Coronary artery (tissue), 2 donors: Measurements from ENCODE around the gene HOXC5.
A peak's percentile ranks its signal among the peaks of the same experiment; 100 is the strongest.
"Not testable (repeated sequence)": the region's sequence is repeated elsewhere in the genome, so short reads cannot be mapped to it uniquely, and the experiment has no call there.

Experiments used
- DNase-seq: peaks from one replicate; pipeline ENCODE4 v3.0.0-alpha.2; 2017; ENCODE audit warnings: low spot score
- H3K27ac ChIP-seq, 2 donors: fragments of 200-600 bp; sonication (generic); one replicate each; pipeline ENCODE4 v1.5.1; 2016 to 2019
- H3K4me3 ChIP-seq: fragments of 200-600 bp; sonication (generic); 2 replicates; pipeline ENCODE4 v1.5.1; 2016; ENCODE audit warnings: mild to moderate bottlenecking, moderate library complexity
- CTCF ChIP-seq: fragments of 200-600 bp; sonication (generic); IDR thresholded peaks from one replicate; pipeline ENCODE4 v1.5.1; 2019; ENCODE audit warnings: antibody characterized with exemption

Gene HOXC5

GRCh38 chr12:54071942-54072341 lies 39.1 kb downstream of the HOXC5 start:
- no peak for TF ChIP-seq CTCF
- DNase-seq: no peak
- no peak overlapping the region for H3K27ac ChIP-seq
- H3K4me3 ChIP-seq: no peak overlapping the region

DNA sequence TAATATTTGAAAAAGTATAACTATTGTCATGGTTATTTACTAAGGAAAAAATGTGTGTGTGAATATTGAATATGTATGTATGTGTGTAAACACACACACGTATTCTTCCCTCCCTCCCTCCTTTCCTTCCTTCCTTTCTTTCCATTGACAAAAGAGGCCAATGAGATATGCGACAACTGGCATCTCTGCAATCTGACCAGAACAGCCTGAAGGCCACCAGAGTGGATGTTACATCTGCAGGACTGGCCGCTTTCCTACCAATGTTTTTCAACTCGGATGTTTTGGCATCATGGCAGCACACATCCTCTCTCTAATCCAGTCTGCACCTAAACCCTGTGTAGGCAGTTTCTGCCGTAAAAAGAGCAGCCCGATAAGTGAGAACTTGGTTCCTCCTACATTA lies 41.5 kb downstream of the HOXC5 start:
- no peak overlapping the region for H3K27ac ChIP-seq
- H3K4me3 ChIP-seq: no peak overlapping the region
- no peak for TF ChIP-seq CTCF
- no peak for DNase-seq

- TF ChIP-seq CTCF: no peak
- H3K27ac ChIP-seq: no peak overlapping the region
- no peak overlapping the region for H3K4me3 ChIP-seq
- DNase-seq: no peak
These were observed 42.6 kb downstream of the HOXC5 start for GRCh38 chr12:54075409-54075808.

- no peak overlapping the region for H3K4me3 ChIP-seq
- H3K27ac ChIP-seq: no peak overlapping the region
- DNase-seq: no peak
- TF ChIP-seq CTCF: no peak
These were observed 43.1 kb downstream of the HOXC5 start for GRCh38 chr12:54075974-54076373.

DNA sequence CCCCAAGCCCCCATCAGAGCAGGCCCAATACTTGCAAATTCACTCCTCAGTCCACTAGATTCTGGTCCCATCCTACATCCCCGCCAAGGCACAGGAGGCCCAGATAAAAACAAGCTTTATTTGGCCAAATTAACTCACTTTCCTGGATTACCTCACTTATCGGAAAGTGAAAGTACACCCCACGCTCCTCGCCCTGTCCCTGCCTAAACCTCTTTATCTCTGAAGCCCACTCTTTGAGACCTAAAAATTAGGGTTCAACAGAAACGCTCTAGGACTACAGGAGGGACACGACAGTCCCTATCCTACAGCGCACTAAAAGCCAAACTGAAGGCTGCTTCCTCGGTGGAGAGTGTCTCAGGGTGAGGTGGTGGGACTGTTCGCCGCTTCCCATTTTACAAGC lies 45.0 kb downstream of the HOXC5 start:
- not testable (repeated sequence) for H3K4me3 ChIP-seq, H3K27ac ChIP-seq, DNase-seq

DNA sequence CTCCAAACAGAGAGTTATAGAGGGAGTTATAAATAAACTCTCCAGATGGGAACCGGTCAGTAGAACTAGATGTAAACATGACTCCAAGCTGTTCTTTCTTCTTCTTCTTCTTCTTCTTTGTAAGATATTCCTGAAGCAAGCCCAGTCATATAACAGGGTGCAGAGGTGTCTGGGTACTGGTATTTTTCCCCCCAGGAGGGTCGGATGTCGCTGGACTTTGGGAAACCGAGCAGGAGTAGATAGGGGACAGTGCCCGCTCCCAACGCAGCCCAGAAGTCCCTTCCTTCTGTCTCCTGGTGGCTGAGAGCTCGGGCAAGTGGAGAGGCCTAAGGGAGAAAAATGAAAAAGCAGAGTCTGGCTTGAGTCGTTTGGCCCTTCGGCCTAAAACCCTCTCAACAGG lies 46.3 kb downstream of the HOXC5 start:
- DNase-seq, H3K4me3 ChIP-seq: not testable (repeated sequence)
- peak overlapping the region in 1 of 2 donors; percentile 10 for H3K27ac ChIP-seq

GRCh38 chr12:54080008-54080924 lies 47.4 kb downstream of the HOXC5 start:
- not testable (repeated sequence) for H3K4me3 ChIP-seq, DNase-seq, H3K27ac ChIP-seq

DNA sequence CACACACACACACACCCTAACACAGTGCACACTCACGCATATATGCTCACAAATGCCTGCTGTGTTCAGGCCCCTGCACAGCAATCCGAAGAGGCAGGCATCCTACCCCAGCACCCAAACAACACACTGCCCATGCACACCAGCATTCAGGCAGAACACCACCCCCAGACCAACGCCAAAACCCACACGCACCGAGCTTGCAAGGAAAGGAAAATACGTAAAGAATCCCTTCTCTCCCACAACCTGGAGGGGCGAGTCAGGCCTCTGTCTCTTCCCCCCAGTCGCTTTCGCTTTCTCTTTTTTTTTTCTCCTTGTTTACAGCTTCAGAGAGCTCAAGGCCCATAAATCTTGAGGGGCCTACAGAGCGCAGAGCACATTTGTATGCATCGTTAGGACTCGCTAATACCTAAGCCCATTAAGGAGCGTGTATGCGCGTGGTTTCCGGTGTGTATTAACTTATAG lies 48.2 kb downstream of the HOXC5 start:
- peak overlapping the region; percentile 30 for H3K4me3 ChIP-seq
- not testable (repeated sequence) for DNase-seq, H3K27ac ChIP-seq

DNA sequence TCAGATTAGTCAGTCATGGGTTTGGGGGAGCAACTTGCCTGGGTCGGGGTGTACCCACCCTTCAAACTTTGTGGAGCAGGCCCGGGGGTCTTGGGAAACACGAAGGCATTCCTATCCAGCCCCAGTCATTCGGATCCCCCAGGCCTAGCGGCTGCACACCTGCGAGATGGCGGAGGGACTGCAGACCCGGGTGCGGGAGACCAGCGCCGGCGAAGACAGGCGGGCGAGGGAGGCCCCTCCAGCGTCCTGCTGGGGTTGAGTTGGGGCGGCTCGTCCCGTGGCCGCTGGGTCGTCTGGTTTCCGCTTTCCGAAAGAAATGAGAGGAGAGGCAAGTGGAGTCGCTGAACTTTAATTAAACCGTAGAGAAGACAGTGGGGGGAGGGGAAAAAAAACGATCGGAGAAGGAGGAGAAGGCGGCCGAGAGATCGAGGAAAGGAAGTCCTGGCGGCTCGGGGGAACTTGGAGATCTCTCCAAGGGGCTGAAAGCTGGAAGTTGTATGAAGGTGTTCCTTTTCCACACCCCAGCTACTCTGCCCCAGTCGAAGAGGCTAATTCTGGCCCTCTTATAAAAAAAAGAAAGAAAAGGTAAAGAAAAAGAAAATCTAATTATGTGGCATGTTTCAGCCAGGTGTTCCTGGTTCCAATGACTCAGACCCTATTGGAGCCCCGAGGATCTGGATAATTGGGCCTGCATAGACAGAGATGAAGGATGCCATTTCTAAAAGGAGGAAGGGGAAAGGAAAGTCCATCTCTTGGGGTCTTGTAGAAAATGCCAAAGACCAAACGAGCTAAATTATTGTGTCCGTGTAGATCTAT lies 48.9 kb downstream of the HOXC5 start:
- DNase-seq: not testable (repeated sequence)
- Histone ChIP-seq H3K4me3 (peak overlapping the region; percentile 63), H3K27ac (peak overlapping the region in 1 of 2 donors; percentile 15)
